ENCODE results near the gene RBBP8.

Gene RBBP8

GRCh38 chr18:23066504-23067039 is 133.4 kb downstream of the RBBP8 start:
- no peak for DNase-seq (ENCODE audit: low read depth, low spot score)
- H3K4me3 ChIP-seq (ENCODE audit: low read depth, low read length) = no peak overlapping the region
- TF ChIP-seq, protein P1, sequence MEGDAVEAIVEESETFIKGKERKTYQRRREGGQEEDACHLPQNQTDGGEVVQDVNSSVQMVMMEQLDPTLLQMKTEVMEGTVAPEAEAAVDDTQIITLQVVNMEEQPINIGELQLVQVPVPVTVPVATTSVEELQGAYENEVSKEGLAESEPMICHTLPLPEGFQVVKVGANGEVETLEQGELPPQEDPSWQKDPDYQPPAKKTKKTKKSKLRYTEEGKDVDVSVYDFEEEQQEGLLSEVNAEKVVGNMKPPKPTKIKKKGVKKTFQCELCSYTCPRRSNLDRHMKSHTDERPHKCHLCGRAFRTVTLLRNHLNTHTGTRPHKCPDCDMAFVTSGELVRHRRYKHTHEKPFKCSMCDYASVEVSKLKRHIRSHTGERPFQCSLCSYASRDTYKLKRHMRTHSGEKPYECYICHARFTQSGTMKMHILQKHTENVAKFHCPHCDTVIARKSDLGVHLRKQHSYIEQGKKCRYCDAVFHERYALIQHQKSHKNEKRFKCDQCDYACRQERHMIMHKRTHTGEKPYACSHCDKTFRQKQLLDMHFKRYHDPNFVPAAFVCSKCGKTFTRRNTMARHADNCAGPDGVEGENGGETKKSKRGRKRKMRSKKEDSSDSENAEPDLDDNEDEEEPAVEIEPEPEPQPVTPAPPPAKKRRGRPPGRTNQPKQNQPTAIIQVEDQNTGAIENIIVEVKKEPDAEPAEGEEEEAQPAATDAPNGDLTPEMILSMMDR (IDR thresholded peaks at IDR 0.05; ENCODE audit: low read depth, low read length) = no peak
- in situ Hi-C loops (cut with HindIII; ENCODE audit: low sequenced_read_pairs) = no loop called here

DNA sequence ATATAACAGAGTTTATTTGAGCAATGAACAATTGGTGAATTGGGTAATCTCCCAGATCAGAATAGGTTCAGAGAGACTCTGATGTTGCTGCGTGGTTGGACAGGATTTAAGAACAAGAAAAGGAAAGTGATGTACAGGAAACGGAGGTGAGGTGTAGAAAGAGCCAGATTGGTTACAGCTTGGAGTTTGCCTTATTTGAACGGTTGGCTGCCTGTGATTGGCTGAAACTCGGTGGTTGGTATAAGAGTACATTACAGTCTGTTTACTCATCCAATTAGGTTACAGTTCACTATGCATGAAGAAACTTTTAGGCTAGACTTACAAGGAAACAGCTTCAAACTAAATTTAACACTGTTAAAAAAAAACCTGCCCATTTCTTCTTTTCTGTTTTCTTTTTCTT is 134.1 kb downstream of the RBBP8 start:
- H3K4me3 ChIP-seq (ENCODE audit: low read depth, low read length) = no peak overlapping the region
- no peak for DNase-seq (ENCODE audit: low read depth, low spot score)
- TF ChIP-seq, protein P1 (IDR thresholded peaks at IDR 0.05; ENCODE audit: low read depth, low read length) = no peak
- in situ Hi-C loops (cut with HindIII; ENCODE audit: low sequenced_read_pairs) = no loop called here

- DNase-seq (ENCODE audit: low read depth, low spot score) = no peak
- in situ Hi-C loops (cut with HindIII; ENCODE audit: low sequenced_read_pairs) = no loop called here
Observed at GRCh38 chr18:23068011-23068410, 134.9 kb downstream of the RBBP8 start.

GRCh38 chr18:23068570-23069310 is 135.6 kb downstream of the RBBP8 start:
- in situ Hi-C loops (cut with HindIII; ENCODE audit: low sequenced_read_pairs) = no loop called here
- no peak overlapping the region for H3K4me3 ChIP-seq (ENCODE audit: low read depth, low read length)
- DNase-seq (ENCODE audit: low read depth, low spot score) = no peak
- TF ChIP-seq, protein P1 (IDR thresholded peaks at IDR 0.05; ENCODE audit: low read depth, low read length) = no peak

More at GRCh38 chr18:23068011-23068410, 134.9 kb downstream of the RBBP8 start:
- no peak overlapping the region for H3K4me3 ChIP-seq (ENCODE audit: low read depth, low read length)
- TF ChIP-seq, protein P1 (IDR thresholded peaks at IDR 0.05; ENCODE audit: low read depth, low read length) = no peak

DNA sequence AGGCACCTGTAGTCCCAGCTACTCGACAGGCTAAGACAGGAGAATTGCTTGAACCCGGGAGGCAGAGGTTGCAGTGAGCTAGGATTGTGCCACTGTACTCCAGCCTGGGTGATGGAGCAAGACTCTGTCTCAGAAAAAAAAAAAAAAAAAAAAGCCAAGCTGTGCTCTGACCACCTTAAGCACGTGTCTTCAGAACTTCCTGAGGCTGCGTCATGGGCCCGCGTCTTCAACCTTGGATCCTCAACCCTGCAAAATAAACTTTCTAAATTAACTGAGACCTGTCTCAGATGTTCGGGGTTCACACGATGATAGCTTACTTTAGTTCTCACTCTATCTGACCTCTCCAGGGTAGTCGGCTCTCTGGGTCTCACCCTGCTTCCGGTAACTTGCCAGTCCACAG is 136.4 kb downstream of the RBBP8 start:
- in situ Hi-C loops (cut with HindIII; ENCODE audit: low sequenced_read_pairs) = no loop called here
- DNase-seq (ENCODE audit: low read depth, low spot score) = no peak
- H3K4me3 ChIP-seq (ENCODE audit: low read depth, low read length) = no peak overlapping the region
- TF ChIP-seq, protein P1 (IDR thresholded peaks at IDR 0.05; ENCODE audit: low read depth, low read length) = no peak

- in situ Hi-C loops (cut with HindIII; ENCODE audit: low sequenced_read_pairs) = no loop called here
- TF ChIP-seq, protein P1 (IDR thresholded peaks at IDR 0.05; ENCODE audit: low read depth, low read length) = no peak
- DNase-seq (ENCODE audit: low read depth, low spot score) = no peak
- no peak overlapping the region for H3K4me3 ChIP-seq (ENCODE audit: low read depth, low read length)
Observed at GRCh38 chr18:23069898-23070297, 136.8 kb downstream of the RBBP8 start.
